Nephron (organoid): ENCODE data around the gene PLCB1.
A peak's percentile ranks its signal among the peaks of the same experiment; 100 is the strongest.

ENCODE experiments used
- H3K27ac Mint-ChIP-seq, 3 experiments: 2 replicates each; pipeline ENCODE4 v1.8.0; 2020; ENCODE audit warnings: mixed read lengths in 3 of 3, mild to moderate bottlenecking in 2 of 3, moderate library complexity in 1 of 3
- H3K27me3 Mint-ChIP-seq: 2 replicates; pipeline ENCODE4 v1.8.0; 2021; ENCODE audit warnings: low read depth, mild to moderate bottlenecking, moderate library complexity, mixed read lengths
- H3K36me3 Mint-ChIP-seq: 2 replicates; pipeline ENCODE4 v1.8.0; 2020; ENCODE audit warnings: low read depth, mixed read lengths
- H3K4me1 Mint-ChIP-seq: 2 replicates; pipeline ENCODE4 v1.8.0; 2020; ENCODE audit warnings: mixed read lengths
- H3K4me3 Mint-ChIP-seq, 3 experiments: 2 replicates each; pipeline ENCODE4 v1.8.0; 2020; ENCODE audit warnings: mild to moderate bottlenecking in 3 of 3, mixed read lengths in 3 of 3, moderate library complexity in 2 of 3
- H3K9me3 Mint-ChIP-seq: 2 replicates; pipeline ENCODE4 v1.8.0; 2020; ENCODE audit warnings: mixed read lengths
- CTCF ChIP-seq, 3 experiments: fragments of 200-600 bp; sonication (generic); IDR thresholded peaks; one replicate each; pipeline ENCODE4 v1.5.0; 2021; ENCODE audit warnings: antibody characterized with exemption in 3 of 3; ENCODE audit not compliant: unreplicated experiment in 3 of 3

The PLCB1 gene

GRCh38 chr20:8388141-8388540 is 256.1 kb downstream of the PLCB1 start:
- H3K36me3 Mint-ChIP-seq, result peaks cover 10% of the 10 kb centered on the region
- no peaks in the 10 kb centered on the region for H3K27me3 Mint-ChIP-seq
- peaks cover 26% of the 10 kb centered on the region for H3K4me1 Mint-ChIP-seq
- peaks cover 15% of the 10 kb centered on the region for H3K9me3 Mint-ChIP-seq
- no peak for TF ChIP-seq CTCF (IDR thresholded peaks at IDR 0.05; ENCODE audit: unreplicated experiment in 3 of 3)
- H3K27ac Mint-ChIP-seq, result peak overlapping the region in 2 of 3 experiments; percentile 10 to 40
- no peak overlapping the region for H3K4me3 Mint-ChIP-seq

GRCh38 chr20:8388707-8389106 is 256.6 kb downstream of the PLCB1 start:
- no peak for TF ChIP-seq CTCF (IDR thresholded peaks at IDR 0.05; ENCODE audit: unreplicated experiment in 3 of 3)
- peak overlapping the region in 2 of 3 experiments; percentile 10 to 40 for H3K27ac Mint-ChIP-seq
- peaks cover 10% of the 10 kb centered on the region for H3K9me3 Mint-ChIP-seq
- peaks cover 26% of the 10 kb centered on the region for H3K4me1 Mint-ChIP-seq
- H3K27me3 Mint-ChIP-seq, result no peaks in the 10 kb centered on the region
- H3K4me3 Mint-ChIP-seq, result no peak overlapping the region
- H3K36me3 Mint-ChIP-seq, result peaks cover 8% of the 10 kb centered on the region

GRCh38 chr20:8389381-8390036 is 257.4 kb downstream of the PLCB1 start:
- H3K27ac Mint-ChIP-seq, result peak overlapping the region; percentile 28 to 67 (median 31)
- H3K9me3 Mint-ChIP-seq, result peaks cover 2% of the 10 kb centered on the region
- H3K4me3 Mint-ChIP-seq, result no peak overlapping the region
- H3K27me3 Mint-ChIP-seq, result no peaks in the 10 kb centered on the region
- H3K4me1 Mint-ChIP-seq, result peaks cover 26% of the 10 kb centered on the region
- peaks cover 4% of the 10 kb centered on the region for H3K36me3 Mint-ChIP-seq
- TF ChIP-seq CTCF (IDR thresholded peaks at IDR 0.05; ENCODE audit: unreplicated experiment in 3 of 3), result peak; percentile 41 to 67 (median 56)

- no peak for TF ChIP-seq CTCF (IDR thresholded peaks at IDR 0.05; ENCODE audit: unreplicated experiment in 3 of 3)
- Mint-ChIP-seq H3K4me3 (no peak overlapping the region), H3K27ac (peak overlapping the region in 2 of 3 experiments; percentile 31 to 43), H3K27me3 (no peaks in the 10 kb centered on the region), H3K9me3 (no peaks in the 10 kb centered on the region), H3K4me1 (peaks cover 26% of the 10 kb centered on the region), H3K36me3 (peaks cover 4% of the 10 kb centered on the region)
Observed at GRCh38 chr20:8390037-8390433, 258.0 kb downstream of the PLCB1 start.

GRCh38 chr20:8390500-8390899 is 258.4 kb downstream of the PLCB1 start:
- peaks cover 26% of the 10 kb centered on the region for H3K4me1 Mint-ChIP-seq
- no peaks in the 10 kb centered on the region for H3K27me3 Mint-ChIP-seq
- peak overlapping the region in 2 of 3 experiments; percentile 31 to 43 for H3K27ac Mint-ChIP-seq
- TF ChIP-seq CTCF (IDR thresholded peaks at IDR 0.05; ENCODE audit: unreplicated experiment in 3 of 3), result no peak
- no peak overlapping the region for H3K4me3 Mint-ChIP-seq
- peaks cover 4% of the 10 kb centered on the region for H3K36me3 Mint-ChIP-seq
- no peaks in the 10 kb centered on the region for H3K9me3 Mint-ChIP-seq

GRCh38 chr20:8393381-8393780 is 261.3 kb downstream of the PLCB1 start:
- no peaks in the 10 kb centered on the region for H3K9me3 Mint-ChIP-seq
- no peaks in the 10 kb centered on the region for H3K36me3 Mint-ChIP-seq
- H3K4me1 Mint-ChIP-seq, result peaks cover 15% of the 10 kb centered on the region
- no peaks in the 10 kb centered on the region for H3K27me3 Mint-ChIP-seq
- no peak overlapping the region for H3K4me3 Mint-ChIP-seq
- no peak for TF ChIP-seq CTCF (IDR thresholded peaks at IDR 0.05; ENCODE audit: unreplicated experiment in 3 of 3)
- H3K27ac Mint-ChIP-seq, result no peak overlapping the region
